HepG2 (cell line): ENCODE results near the gene AGO4. TPM values are rescaled to one million over a fixed set of nuclear protein-coding genes. Genes with fewer than 3 reads are reported as not detected.
A peak's percentile ranks its signal among the peaks of the same experiment; 100 is the strongest.

Source experiments
- ATF1 ChIP-seq: IDR thresholded peaks from 2 replicates; pipeline ENCODE4 v1.6.1; 2016; ENCODE audit warnings: mild to moderate bottlenecking, control low read depth
- ATF2 ChIP-seq: sonication (generic); formaldehyde crosslinking; IDR thresholded peaks from 2 replicates; pipeline ENCODE4 v1.4.0; 2020; ENCODE audit warnings: missing genetic modification reagents
- ELF1 ChIP-seq: sonication (generic); formaldehyde crosslinking; IDR thresholded peaks from 2 replicates; pipeline ENCODE4 v1.4.0; 2020; ENCODE audit warnings: missing genetic modification reagents
- GTF2F1 ChIP-seq: fragments of 150-350 bp; IDR thresholded peaks from 2 replicates; pipeline ENCODE4 v1.6.1; 2014; ENCODE audit warnings: low read length
- GTF3A ChIP-seq: sonication (generic); formaldehyde crosslinking; conservative IDR thresholded peaks from 2 replicates; pipeline ENCODE4 v1.4.0; 2020; ENCODE audit warnings: mild to moderate bottlenecking, missing genetic modification reagents
- HMG20B ChIP-seq: conservative IDR thresholded peaks from 2 replicates; pipeline ENCODE4 v1.6.1; 2016; ENCODE audit warnings: missing genetic modification reagents, missing compliant biosample characterization
- JUND ChIP-seq: sonication (generic); formaldehyde crosslinking; IDR thresholded peaks from 2 replicates; pipeline ENCODE4 v1.8.0; 2022; ENCODE audit warnings: mild to moderate bottlenecking, missing genetic modification reagents
- KDM1A ChIP-seq: IDR thresholded peaks from 2 replicates; pipeline ENCODE4 v1.6.1; 2016; ENCODE audit warnings: missing compliant biosample characterization
- MBNL3 ChIP-seq: fragments of 250-450 bp; sonication (Bioruptor Pico); conservative IDR thresholded peaks from 2 replicates; pipeline ENCODE4 v1.8.0; 2022; ENCODE audit warnings: mild to moderate bottlenecking, inconsistent platforms
- MXD4 ChIP-seq: IDR thresholded peaks from 2 replicates; pipeline ENCODE4 v1.6.1; 2016; ENCODE audit warnings: mild to moderate bottlenecking, missing biosample characterization, missing genetic modification reagents
- NPAS2 ChIP-seq: sonication (generic); formaldehyde crosslinking; IDR thresholded peaks from 2 replicates; pipeline ENCODE4 v1.8.0; 2022; ENCODE audit warnings: mild to moderate bottlenecking, missing genetic modification reagents, borderline replicate concordance
- SMC3 ChIP-seq: IDR thresholded peaks from 2 replicates; pipeline ENCODE4 v1.6.1; 2011; ENCODE audit warnings: low read length, improper control_type of control experiment
- SRSF1 ChIP-seq: fragments of 200-400 bp; formaldehyde crosslinking; optimal IDR thresholded peaks from 2 replicates; pipeline ENCODE3; 2017; ENCODE audit warnings: mild to moderate bottlenecking, low read depth, low read length, moderate library complexity
- TBX2 ChIP-seq: sonication (generic); formaldehyde crosslinking; IDR thresholded peaks from 2 replicates; pipeline ENCODE4 v1.5.0; 2020; ENCODE audit warnings: missing genetic modification reagents, mild to moderate bottlenecking, borderline replicate concordance
- THAP11 ChIP-seq: IDR thresholded peaks from 2 replicates; pipeline ENCODE4 v1.6.1; 2016; ENCODE audit warnings: missing biosample characterization, missing genetic modification reagents
- ZBTB33 ChIP-seq: sonication (generic); formaldehyde crosslinking; IDR thresholded peaks from 2 replicates; pipeline ENCODE4 v1.4.0; 2020; ENCODE audit warnings: missing genetic modification reagents
- ZC3H4 ChIP-seq: sonication (generic); formaldehyde crosslinking; IDR thresholded peaks from 2 replicates; pipeline ENCODE4 v1.4.0; 2020; ENCODE audit warnings: missing genetic modification reagents, borderline replicate concordance
- ZMYM4 ChIP-seq: sonication (generic); formaldehyde crosslinking; IDR thresholded peaks from 2 replicates; pipeline ENCODE4 v1.8.1; 2023; ENCODE audit warnings: mild to moderate bottlenecking, missing genetic modification reagents
- ZNF142 ChIP-seq: sonication (generic); formaldehyde crosslinking; IDR thresholded peaks from 2 replicates; pipeline ENCODE4 v1.4.0; 2020; ENCODE audit warnings: missing genetic modification reagents
- ZNF24 ChIP-seq: fragments of 450-650 bp; IDR thresholded peaks from 2 replicates; pipeline ENCODE4 v1.6.1; 2017; ENCODE audit warnings: antibody characterized with exemption, mild to moderate bottlenecking
- ZNF331 ChIP-seq: sonication (generic); formaldehyde crosslinking; IDR thresholded peaks from 2 replicates; pipeline ENCODE4 v1.4.0; 2020; ENCODE audit warnings: missing genetic modification reagents
- ZNF33B ChIP-seq: sonication (generic); formaldehyde crosslinking; IDR thresholded peaks from 2 replicates; pipeline ENCODE4 v1.5.1; 2020; ENCODE audit warnings: mild to moderate bottlenecking, missing genetic modification reagents
- polyA plus RNA-seq, 8 experiments: library from polyadenylated mRNA; depleted of rRNA in 3 of 8; stranded (reverse) in 7 of 8; unstranded in 1 of 8; fragments of >200 nt; fragmentation: Illumina TruSeq in 4 of 8; extraction: Trizol in 4 of 8; gene quantifications; 2 replicates each; pipeline versions ENCODE4 v1.2.1 to v1.2.3, GENCODE V29; 2011 to 2016; ENCODE audit warnings: low read depth in 4 of 8, missing spikeins in 1 of 8, mixed read lengths in 1 of 8; ENCODE audit not compliant: insufficient read depth in 1 of 8
- total RNA-seq, 5 experiments: library from RNA; depleted of rRNA; stranded (reverse); fragments of >200 nt; fragmentation: Illumina TruSeq; extraction: Trizol; gene quantifications; 2 replicates each; pipeline ENCODE4 v1.2.3, GENCODE V29; 2016; ENCODE audit warnings: low read depth in 1 of 5

Gene AGO4
- total and polyA plus RNA-seq, 2 of the 13 experiments (the other 11 are each of a cell fraction or from before 2014, with no cell fraction given) = 6.0 to 13.8 TPM

GRCh38 chr1:35769188-35769758 is 38.5 kb upstream of the AGO4 start (continued):
- TF ChIP-seq MXD4 (CRISPR knock-in tag) (no peak), THAP11 (no peak; the same call in 1 of the 2 replicates), JUND (CRISPR knock-in tag) (no peak), ZNF33B (no peak), ATF1 (no peak), NPAS2 (no peak), ZNF24 (no peak), ELF1 (peak; percentile 71; the same call in 1 of the 2 replicates), GTF3A (no peak), SRSF1 (peak; percentile 58), MBNL3 (CRISPR knock-in tag) (no peak), GTF2F1 (no peak), KDM1A (CRISPR knock-in tag) (no peak), SMC3 (no peak), ZNF331 (CRISPR knock-in tag) (peak; percentile 84), ATF2 (CRISPR knock-in tag) (no peak), TBX2 (no peak; the same call in 1 of the 2 replicates), ZMYM4 (CRISPR knock-in tag) (peak; percentile 59), ZBTB33 (CRISPR knock-in tag) (no peak), ZC3H4 (CRISPR knock-in tag) (no peak), ZNF142 (peak; percentile 73; the same call in 1 of the 2 replicates), HMG20B (peak; percentile 48; the same call in 1 of the 2 replicates)
